ENCODE data around the gene ZNF263. TPM values are rescaled to one million over a fixed set of nuclear protein-coding genes. Genes with fewer than 3 reads are reported as not detected.

Gene ZNF263
- total RNA-seq, 1 donor from 2014 or later: 34.7 TPM

DNA sequence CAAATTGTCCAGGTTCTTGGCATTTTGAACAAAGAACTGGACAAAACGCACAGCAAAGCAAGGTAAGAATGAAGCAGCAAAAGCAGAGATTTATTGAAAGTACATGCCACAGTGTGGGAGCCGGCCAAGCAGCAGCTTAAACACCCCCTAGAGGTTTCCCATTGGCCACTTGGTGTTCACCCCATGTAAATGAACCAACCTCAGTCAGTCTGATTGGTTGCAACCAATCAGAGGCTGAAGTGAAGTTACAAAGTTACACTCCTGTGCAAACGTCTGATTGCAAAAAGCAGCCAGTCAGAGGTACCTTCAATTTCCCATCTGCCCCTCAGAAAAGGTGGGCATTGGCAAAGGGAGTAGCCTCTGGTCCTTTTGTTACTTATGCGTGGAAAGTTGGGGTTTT, 8.8 kb upstream of the ZNF263 start:
- H3K4me2 ChIP-seq (ENCODE audit: low read length): peak overlapping the region; percentile 22
- H3K79me2 ChIP-seq (ENCODE audit: insufficient read depth, low read length): no peaks in the 10 kb centered on the region
- peaks cover 8% of the 10 kb centered on the region for H3K27me3 ChIP-seq (ENCODE audit: insufficient read depth, low read length)
- TF ChIP-seq, protein P1, sequence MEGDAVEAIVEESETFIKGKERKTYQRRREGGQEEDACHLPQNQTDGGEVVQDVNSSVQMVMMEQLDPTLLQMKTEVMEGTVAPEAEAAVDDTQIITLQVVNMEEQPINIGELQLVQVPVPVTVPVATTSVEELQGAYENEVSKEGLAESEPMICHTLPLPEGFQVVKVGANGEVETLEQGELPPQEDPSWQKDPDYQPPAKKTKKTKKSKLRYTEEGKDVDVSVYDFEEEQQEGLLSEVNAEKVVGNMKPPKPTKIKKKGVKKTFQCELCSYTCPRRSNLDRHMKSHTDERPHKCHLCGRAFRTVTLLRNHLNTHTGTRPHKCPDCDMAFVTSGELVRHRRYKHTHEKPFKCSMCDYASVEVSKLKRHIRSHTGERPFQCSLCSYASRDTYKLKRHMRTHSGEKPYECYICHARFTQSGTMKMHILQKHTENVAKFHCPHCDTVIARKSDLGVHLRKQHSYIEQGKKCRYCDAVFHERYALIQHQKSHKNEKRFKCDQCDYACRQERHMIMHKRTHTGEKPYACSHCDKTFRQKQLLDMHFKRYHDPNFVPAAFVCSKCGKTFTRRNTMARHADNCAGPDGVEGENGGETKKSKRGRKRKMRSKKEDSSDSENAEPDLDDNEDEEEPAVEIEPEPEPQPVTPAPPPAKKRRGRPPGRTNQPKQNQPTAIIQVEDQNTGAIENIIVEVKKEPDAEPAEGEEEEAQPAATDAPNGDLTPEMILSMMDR (IDR thresholded peaks at IDR 0.05; ENCODE audit: insufficient read depth, low read depth, low read length): no peak
- no peak for TF ChIP-seq EZH2 (IDR thresholded peaks at IDR 0.05; ENCODE audit: insufficient read depth, low read length)
- no peak overlapping the region for H3K4me3 Mint-ChIP-seq (ENCODE audit: unreplicated experiment)
- no peaks in the 10 kb centered on the region for H3K36me3 ChIP-seq (ENCODE audit: insufficient read depth, low read length)
- peaks cover 2% of the 10 kb centered on the region for H3K9me3 Mint-ChIP-seq (ENCODE audit: unreplicated experiment)
- no peaks in the 10 kb centered on the region for H3K36me3 Mint-ChIP-seq (ENCODE audit: low read depth, unreplicated experiment)
- no peaks in the 10 kb centered on the region for H4K20me1 ChIP-seq (ENCODE audit: insufficient read depth, low read length)
- peaks cover 25% of the 10 kb centered on the region for H3K27me3 Mint-ChIP-seq (ENCODE audit: low read depth, unreplicated experiment)
- H3K4me1 ChIP-seq (ENCODE audit: insufficient read depth, low read length): peaks cover 2% of the 10 kb centered on the region
- no peak for FAIRE-seq
- no peaks in the 10 kb centered on the region for H3K4me1 Mint-ChIP-seq (ENCODE audit: low read depth, unreplicated experiment)
- no peak overlapping the region for H3K27ac ChIP-seq (ENCODE audit: low read depth, low read length)
- H2AFZ ChIP-seq (ENCODE audit: low read depth, low read length): no peak overlapping the region
- H3K9me3 ChIP-seq (ENCODE audit: insufficient read depth, low read depth, low read length): no peaks in the 10 kb centered on the region
- peak; percentile 23 for DNase-seq (ENCODE audit: low read depth)
- no peak overlapping the region for H3K9ac ChIP-seq (ENCODE audit: low read length)
- no peak overlapping the region for H3K4me3 ChIP-seq (ENCODE audit: insufficient read depth, low read depth, low read length)
- H3K27ac Mint-ChIP-seq (ENCODE audit: unreplicated experiment): no peak overlapping the region

DNA sequence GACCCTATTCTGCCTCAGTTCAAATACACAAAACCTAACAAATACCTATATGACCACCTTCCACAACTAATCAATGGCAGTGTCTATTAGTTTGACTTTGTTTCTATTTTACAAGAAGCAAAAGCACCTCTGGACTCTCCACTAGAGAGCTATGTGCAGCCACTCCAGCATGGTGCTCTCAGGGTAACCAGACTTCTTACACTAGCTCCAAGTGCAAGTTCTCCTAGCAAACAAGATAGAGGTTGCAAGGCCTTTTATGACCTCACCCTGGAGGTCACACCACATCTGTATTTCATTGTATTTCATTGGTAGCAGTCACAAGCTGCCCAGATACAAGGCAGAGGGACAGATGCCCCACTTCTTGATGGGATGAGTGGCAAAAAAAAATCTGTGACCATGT, 8.3 kb upstream of the ZNF263 start:
- Histone ChIP-seq H2AFZ (ENCODE audit: low read depth, low read length) (no peak overlapping the region), H3K79me2 (ENCODE audit: insufficient read depth, low read length) (no peaks in the 10 kb centered on the region), H3K9ac (ENCODE audit: low read length) (no peak overlapping the region), H3K4me2 (ENCODE audit: low read length) (no peak overlapping the region), H3K36me3 (ENCODE audit: insufficient read depth, low read length) (no peaks in the 10 kb centered on the region), H3K9me3 (ENCODE audit: insufficient read depth, low read depth, low read length) (no peaks in the 10 kb centered on the region), H3K4me3 (ENCODE audit: insufficient read depth, low read depth, low read length) (no peak overlapping the region), H3K4me1 (ENCODE audit: insufficient read depth, low read length) (peaks cover 2% of the 10 kb centered on the region), H3K27ac (ENCODE audit: low read depth, low read length) (no peak overlapping the region), H4K20me1 (ENCODE audit: insufficient read depth, low read length) (no peaks in the 10 kb centered on the region), H3K27me3 (ENCODE audit: insufficient read depth, low read length) (peaks cover 8% of the 10 kb centered on the region)
- Mint-ChIP-seq H3K27ac (ENCODE audit: unreplicated experiment) (no peak overlapping the region), H3K36me3 (ENCODE audit: low read depth, unreplicated experiment) (no peaks in the 10 kb centered on the region), H3K4me1 (ENCODE audit: low read depth, unreplicated experiment) (no peaks in the 10 kb centered on the region), H3K9me3 (ENCODE audit: unreplicated experiment) (peaks cover 2% of the 10 kb centered on the region), H3K27me3 (ENCODE audit: low read depth, unreplicated experiment) (peaks cover 25% of the 10 kb centered on the region), H3K4me3 (ENCODE audit: unreplicated experiment) (no peak overlapping the region)
- no peak for FAIRE-seq
- TF ChIP-seq, protein P1 (IDR thresholded peaks at IDR 0.05; ENCODE audit: insufficient read depth, low read depth, low read length): no peak
- TF ChIP-seq EZH2 (IDR thresholded peaks at IDR 0.05; ENCODE audit: insufficient read depth, low read length): no peak
- no peak for DNase-seq (ENCODE audit: low read depth)

DNA sequence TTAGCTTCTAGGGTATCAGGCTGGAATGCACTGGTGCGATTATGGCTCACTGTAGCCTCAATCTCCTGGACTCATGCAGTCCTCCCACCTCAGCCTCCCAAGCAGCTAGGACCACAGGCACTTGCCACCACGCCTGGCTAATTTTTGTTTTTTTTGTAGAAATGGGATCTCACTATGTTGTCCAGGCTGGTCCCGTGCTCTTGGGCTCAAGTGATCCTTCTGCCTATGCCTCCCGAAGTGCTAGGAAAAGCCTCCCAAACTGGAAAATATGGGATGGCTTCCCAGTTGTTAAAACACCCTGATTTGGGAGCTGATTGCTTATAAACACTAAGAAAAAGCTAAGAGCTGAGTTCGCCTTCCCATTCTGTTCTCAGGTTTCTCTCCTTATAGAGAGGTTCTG, 6.6 kb upstream of the ZNF263 start:
- no peaks in the 10 kb centered on the region for H3K36me3 Mint-ChIP-seq (ENCODE audit: low read depth, unreplicated experiment)
- DNase-seq (ENCODE audit: low read depth): no peak

More for the DNA sequence above, 6.6 kb upstream of the ZNF263 start:
- TF ChIP-seq, protein P1 (IDR thresholded peaks at IDR 0.05; ENCODE audit: insufficient read depth, low read depth, low read length): no peak
- TF ChIP-seq EZH2 (IDR thresholded peaks at IDR 0.05; ENCODE audit: insufficient read depth, low read length): no peak
- H3K9me3 ChIP-seq (ENCODE audit: insufficient read depth, low read depth, low read length): no peaks in the 10 kb centered on the region
- peaks cover 2% of the 10 kb centered on the region for H3K4me1 ChIP-seq (ENCODE audit: insufficient read depth, low read length)
- H3K27ac ChIP-seq (ENCODE audit: low read depth, low read length): no peak overlapping the region
- Mint-ChIP-seq H3K4me1 (ENCODE audit: low read depth, unreplicated experiment) (no peaks in the 10 kb centered on the region), H3K4me3 (ENCODE audit: unreplicated experiment) (no peak overlapping the region), H3K9me3 (ENCODE audit: unreplicated experiment) (peaks cover 2% of the 10 kb centered on the region), H3K27me3 (ENCODE audit: low read depth, unreplicated experiment) (peaks cover 25% of the 10 kb centered on the region), H3K27ac (ENCODE audit: unreplicated experiment) (no peak overlapping the region)
- no peaks in the 10 kb centered on the region for H3K36me3 ChIP-seq (ENCODE audit: insufficient read depth, low read length)
- H2AFZ ChIP-seq (ENCODE audit: low read depth, low read length): no peak overlapping the region
- H3K9ac ChIP-seq (ENCODE audit: low read length): no peak overlapping the region
- H3K4me2 ChIP-seq (ENCODE audit: low read length): no peak overlapping the region
- no peaks in the 10 kb centered on the region for H4K20me1 ChIP-seq (ENCODE audit: insufficient read depth, low read length)
- H3K27me3 ChIP-seq (ENCODE audit: insufficient read depth, low read length): peaks cover 8% of the 10 kb centered on the region
- no peak for FAIRE-seq
- no peak overlapping the region for H3K4me3 ChIP-seq (ENCODE audit: insufficient read depth, low read depth, low read length)
- H3K79me2 ChIP-seq (ENCODE audit: insufficient read depth, low read length): no peaks in the 10 kb centered on the region

All from astrocyte (in vitro differentiated cells and primary cell).